ENCODE results near the gene FAM78B.

FAM78B gene

DNA sequence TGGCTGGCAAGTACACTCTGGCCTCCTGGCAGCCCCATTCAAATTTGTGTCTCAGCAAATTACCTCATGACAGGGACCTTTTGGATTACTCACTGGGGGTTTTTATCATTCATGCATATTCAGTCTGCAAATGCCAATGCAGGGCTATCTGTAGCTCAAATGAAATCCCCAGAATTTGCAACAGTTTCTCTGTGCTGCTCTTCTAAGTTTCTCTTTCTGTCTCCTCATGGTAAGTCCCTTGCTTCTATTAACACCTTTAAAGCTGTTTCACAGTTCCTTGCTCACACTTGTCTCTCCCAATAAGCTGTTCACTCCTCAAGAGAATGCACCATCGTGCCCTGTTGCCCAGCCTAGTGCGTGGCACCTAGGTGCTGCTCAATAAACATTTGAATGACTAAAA lies 3.3 kb upstream of the FAM78B start:
- no peak overlapping the region for H3K27ac ChIP-seq
- no peak overlapping the region for H3K9ac ChIP-seq (ENCODE audit: insufficient read length)
- no peak overlapping the region for H3K4me3 ChIP-seq
- no peak for TF ChIP-seq EZH2 (IDR thresholded peaks at IDR 0.05)
- TF ChIP-seq FOXP2 (optimal IDR thresholded peaks at IDR 0.05; ENCODE audit: control extremely low read depth, extremely low read length, insufficient read depth), result no peak
- TF ChIP-seq POLR2AphosphoS5 (IDR thresholded peaks at IDR 0.05; ENCODE audit: borderline replicate concordance, low read depth, low read length), result no peak
- H3K9me3 ChIP-seq (ENCODE audit: low read depth, low read length), result no peaks in the 10 kb centered on the region
- H3K36me3 ChIP-seq (ENCODE audit: insufficient read depth, low read length), result no peaks in the 10 kb centered on the region
- DNase-seq (ENCODE audit: low read depth, low spot score), result no peak

DNA sequence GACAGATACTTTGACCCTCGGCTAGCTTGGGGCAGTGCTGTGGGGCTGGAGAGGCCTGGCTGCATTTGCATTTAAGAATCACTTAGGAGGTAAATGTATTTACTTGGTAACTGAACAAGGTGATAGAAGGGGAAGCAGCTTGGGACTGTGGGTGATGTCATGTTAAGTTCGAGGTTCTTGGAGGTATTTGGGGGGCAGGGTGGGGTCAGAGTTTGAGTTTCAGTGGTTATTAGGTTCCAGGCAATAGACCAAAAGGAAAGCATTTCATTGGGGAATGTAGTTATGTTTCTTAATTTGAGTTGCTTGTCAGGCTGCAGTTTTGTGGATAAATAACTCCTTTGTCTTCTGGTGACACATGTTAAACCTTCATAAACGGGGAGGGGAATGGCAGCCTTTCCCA lies 2.4 kb upstream of the FAM78B start:
- no peaks in the 10 kb centered on the region for H3K36me3 ChIP-seq (ENCODE audit: insufficient read depth, low read length)
- H3K9ac ChIP-seq (ENCODE audit: insufficient read length), result no peak overlapping the region
- no peak overlapping the region for H3K4me3 ChIP-seq
- no peak for DNase-seq (ENCODE audit: low read depth, low spot score)
- H3K9me3 ChIP-seq (ENCODE audit: low read depth, low read length), result no peaks in the 10 kb centered on the region
- H3K27ac ChIP-seq, result no peak overlapping the region
- TF ChIP-seq POLR2AphosphoS5 (IDR thresholded peaks at IDR 0.05; ENCODE audit: borderline replicate concordance, low read depth, low read length) (no peak), FOXP2 (optimal IDR thresholded peaks at IDR 0.05; ENCODE audit: control extremely low read depth, extremely low read length, insufficient read depth) (no peak), EZH2 (IDR thresholded peaks at IDR 0.05) (no peak)

DNA sequence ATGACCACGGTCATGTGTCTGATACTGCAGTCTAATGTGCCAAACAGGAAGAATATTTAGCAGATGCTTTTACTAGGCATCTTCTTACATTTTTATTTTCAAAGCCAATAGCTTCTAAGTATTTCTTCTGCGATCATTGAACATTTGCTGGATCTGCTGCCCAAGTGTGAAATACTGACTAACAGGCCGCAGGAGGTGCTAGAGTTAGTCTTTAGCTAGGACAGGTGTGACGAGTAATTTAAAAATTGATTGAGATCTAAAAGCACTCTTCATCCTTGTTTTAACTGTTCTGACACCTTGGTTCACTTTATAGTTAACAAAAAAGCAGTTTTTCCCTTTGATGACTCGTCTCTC lies 748 bp upstream of the FAM78B start:
- peak overlapping the region; percentile 77 for H3K4me3 ChIP-seq
- no peak overlapping the region for H3K27ac ChIP-seq
- H3K9me3 ChIP-seq (ENCODE audit: low read depth, low read length), result no peaks in the 10 kb centered on the region
- H3K9ac ChIP-seq (ENCODE audit: insufficient read length), result no peak overlapping the region
- TF ChIP-seq POLR2AphosphoS5 (IDR thresholded peaks at IDR 0.05; ENCODE audit: borderline replicate concordance, low read depth, low read length) (no peak), FOXP2 (optimal IDR thresholded peaks at IDR 0.05; ENCODE audit: control extremely low read depth, extremely low read length, insufficient read depth) (no peak), EZH2 (IDR thresholded peaks at IDR 0.05) (no peak)
- H3K36me3 ChIP-seq (ENCODE audit: insufficient read depth, low read length), result no peaks in the 10 kb centered on the region
- DNase-seq (ENCODE audit: low read depth, low spot score), result no peak

DNA sequence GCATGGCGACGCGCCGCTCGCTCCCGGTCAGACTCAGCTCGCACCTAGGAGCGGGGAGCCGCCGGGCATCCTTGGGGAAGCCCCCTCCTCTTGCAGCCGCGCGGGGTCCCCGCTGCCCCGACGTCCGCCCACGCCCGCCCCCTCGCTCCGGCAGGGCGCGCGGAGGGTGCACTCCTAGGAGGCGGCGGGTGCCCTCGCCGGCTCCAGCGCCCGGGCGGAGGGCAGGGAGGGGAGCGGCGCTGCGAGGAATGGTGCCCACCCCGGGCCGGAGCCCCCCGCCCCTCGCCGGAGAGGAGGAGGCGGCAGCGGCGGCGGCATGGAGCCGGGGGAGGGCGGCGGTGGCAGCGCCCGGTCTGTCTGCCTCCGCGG lies 488 bp downstream of the FAM78B start:
- DNase-seq (ENCODE audit: low read depth, low spot score), result no peak
- no peaks in the 10 kb centered on the region for H3K9me3 ChIP-seq (ENCODE audit: low read depth, low read length)
- H3K36me3 ChIP-seq (ENCODE audit: insufficient read depth, low read length), result no peaks in the 10 kb centered on the region
- H3K4me3 ChIP-seq, result peak overlapping the region; percentile 77
- no peak for TF ChIP-seq EZH2 (IDR thresholded peaks at IDR 0.05)
- no peak for TF ChIP-seq POLR2AphosphoS5 (IDR thresholded peaks at IDR 0.05; ENCODE audit: borderline replicate concordance, low read depth, low read length)
- no peak for TF ChIP-seq FOXP2 (optimal IDR thresholded peaks at IDR 0.05; ENCODE audit: control extremely low read depth, extremely low read length, insufficient read depth)
- H3K27ac ChIP-seq, result no peak overlapping the region
- H3K9ac ChIP-seq (ENCODE audit: insufficient read length), result no peak overlapping the region

DNA sequence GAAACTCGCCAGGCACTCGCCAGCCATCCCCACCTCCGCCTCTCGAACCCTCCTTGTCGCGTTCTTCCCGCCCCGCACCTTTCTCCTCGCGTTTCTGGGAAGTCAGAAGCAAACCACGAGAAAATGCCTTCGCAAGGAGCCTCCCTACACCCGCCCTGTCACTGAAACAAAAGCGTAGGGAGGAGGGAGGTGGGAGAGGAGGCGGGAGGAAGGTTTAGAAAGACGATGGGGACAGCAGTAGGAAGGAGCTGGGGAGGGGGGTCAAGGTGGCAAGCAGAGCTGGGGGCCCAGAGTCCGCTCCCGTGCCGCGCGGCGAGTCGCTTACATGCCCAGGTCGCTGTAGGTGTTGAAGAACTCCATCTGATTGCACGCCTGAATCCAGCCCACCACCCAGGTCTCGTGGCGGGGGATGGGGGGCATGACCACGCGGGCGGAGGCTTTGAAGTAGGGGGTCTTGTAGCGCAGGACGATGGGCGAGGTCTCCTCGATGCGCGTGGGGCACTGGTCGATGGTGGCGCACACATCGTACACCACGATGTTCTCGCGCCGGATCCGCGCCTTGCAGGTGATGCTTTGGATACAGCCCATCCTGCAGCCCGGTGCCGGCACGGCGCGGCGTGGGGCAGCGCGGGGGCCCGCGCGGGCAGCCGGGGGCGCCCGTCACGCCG lies 1.0 kb downstream of the FAM78B start:
- H3K4me3 ChIP-seq, result peak overlapping the region; percentile 77
- H3K9me3 ChIP-seq (ENCODE audit: low read depth, low read length), result no peaks in the 10 kb centered on the region
- no peak overlapping the region for H3K27ac ChIP-seq
- TF ChIP-seq EZH2 (IDR thresholded peaks at IDR 0.05) (no peak), POLR2AphosphoS5 (IDR thresholded peaks at IDR 0.05; ENCODE audit: borderline replicate concordance, low read depth, low read length) (no peak), FOXP2 (optimal IDR thresholded peaks at IDR 0.05; ENCODE audit: control extremely low read depth, extremely low read length, insufficient read depth) (no peak)
- no peak for DNase-seq (ENCODE audit: low read depth, low spot score)
- no peaks in the 10 kb centered on the region for H3K36me3 ChIP-seq (ENCODE audit: insufficient read depth, low read length)
- H3K9ac ChIP-seq (ENCODE audit: insufficient read length), result no peak overlapping the region

DNA sequence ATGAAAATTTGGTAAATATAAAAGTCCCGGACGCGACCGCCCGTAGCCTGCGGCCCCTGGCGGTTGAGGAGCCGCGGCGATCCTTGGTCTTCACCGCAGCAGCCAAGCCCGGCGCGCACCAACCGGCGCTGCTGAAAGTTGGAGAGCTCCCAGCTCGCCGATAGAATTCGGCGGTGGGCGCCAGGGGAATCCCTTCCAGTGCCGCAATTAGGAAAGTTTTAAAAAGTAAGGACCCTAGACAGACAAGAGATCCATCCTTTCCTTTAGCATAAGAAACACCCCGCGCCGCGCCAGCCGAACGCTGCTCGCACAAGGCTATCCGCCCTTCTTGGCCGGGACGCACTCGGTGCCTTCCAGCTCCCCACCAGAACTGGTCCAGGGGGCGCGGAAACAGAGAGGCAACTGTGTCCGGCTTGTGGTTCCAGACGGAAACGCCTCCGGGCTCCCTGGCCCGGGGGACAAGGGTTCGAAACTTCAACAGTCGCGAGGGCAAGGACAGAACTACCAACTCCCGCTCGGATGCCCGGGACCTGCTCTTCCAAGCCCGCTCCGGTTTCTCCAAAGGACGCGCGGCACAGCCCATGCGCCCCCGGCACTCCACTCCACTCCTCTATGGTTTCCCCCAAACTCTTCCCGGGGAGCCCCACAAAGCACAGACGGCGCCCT lies 1.7 kb downstream of the FAM78B start:
- Histone ChIP-seq H3K9ac (ENCODE audit: insufficient read length) (no peak overlapping the region), H3K4me3 (peak overlapping the region; percentile 12; the same call in 1 of the 2 replicates)

DNA sequence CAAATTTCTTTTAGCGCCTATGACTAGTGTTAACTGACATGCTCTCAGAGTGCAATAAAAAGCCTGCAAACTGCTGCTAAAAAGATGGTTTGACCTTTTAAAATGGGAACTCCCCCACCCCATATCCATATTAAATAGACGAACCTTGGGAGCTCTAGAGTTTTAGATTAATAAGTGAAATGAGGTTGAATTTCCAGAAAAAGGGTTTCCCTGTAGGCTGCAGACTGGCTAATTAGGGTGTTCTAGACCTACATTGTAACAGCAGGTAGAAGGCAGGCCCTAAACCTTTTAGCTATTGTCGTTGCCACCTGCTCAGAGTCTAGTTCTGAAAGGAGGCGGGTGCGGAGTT lies 2.2 kb downstream of the FAM78B start:
- no peak for DNase-seq (ENCODE audit: low read depth, low spot score)
- Histone ChIP-seq H3K36me3 (ENCODE audit: insufficient read depth, low read length) (no peaks in the 10 kb centered on the region), H3K27ac (no peak overlapping the region), H3K9ac (ENCODE audit: insufficient read length) (no peak overlapping the region), H3K9me3 (ENCODE audit: low read depth, low read length) (no peaks in the 10 kb centered on the region), H3K4me3 (no peak overlapping the region)
- TF ChIP-seq EZH2 (IDR thresholded peaks at IDR 0.05) (no peak), POLR2AphosphoS5 (IDR thresholded peaks at IDR 0.05; ENCODE audit: borderline replicate concordance, low read depth, low read length) (no peak), FOXP2 (optimal IDR thresholded peaks at IDR 0.05; ENCODE audit: control extremely low read depth, extremely low read length, insufficient read depth) (no peak)

More for the DNA sequence above, 1.7 kb downstream of the FAM78B start:
- Histone ChIP-seq H3K36me3 (ENCODE audit: insufficient read depth, low read length) (no peaks in the 10 kb centered on the region), H3K9me3 (ENCODE audit: low read depth, low read length) (no peaks in the 10 kb centered on the region), H3K27ac (no peak overlapping the region)
- no peak for DNase-seq (ENCODE audit: low read depth, low spot score)
- no peak for TF ChIP-seq EZH2 (IDR thresholded peaks at IDR 0.05)
- TF ChIP-seq FOXP2 (optimal IDR thresholded peaks at IDR 0.05; ENCODE audit: control extremely low read depth, extremely low read length, insufficient read depth), result no peak
- no peak for TF ChIP-seq POLR2AphosphoS5 (IDR thresholded peaks at IDR 0.05; ENCODE audit: borderline replicate concordance, low read depth, low read length)

DNA sequence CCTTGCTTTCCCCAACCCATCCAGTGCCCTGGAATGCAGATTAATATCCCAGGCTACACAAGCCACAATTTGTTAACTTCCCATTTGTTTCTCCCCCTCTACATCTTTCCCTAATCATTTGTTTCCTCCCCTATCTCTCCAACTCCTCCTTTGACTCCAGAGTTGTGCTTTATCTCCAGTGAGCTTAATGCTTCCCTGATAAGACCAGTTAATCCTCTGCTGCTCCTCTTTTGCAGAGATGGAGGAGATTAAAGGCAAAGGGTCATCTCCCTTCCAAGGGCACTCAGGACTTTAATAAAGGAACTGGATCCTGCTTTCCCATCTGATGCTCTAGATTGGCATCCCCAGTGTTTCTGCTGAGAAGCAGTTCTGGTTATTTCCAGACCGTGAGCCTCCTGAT lies 7.1 kb downstream of the FAM78B start:
- TF ChIP-seq POLR2AphosphoS5 (IDR thresholded peaks at IDR 0.05; ENCODE audit: borderline replicate concordance, low read depth, low read length) (no peak), EZH2 (IDR thresholded peaks at IDR 0.05) (no peak), FOXP2 (optimal IDR thresholded peaks at IDR 0.05; ENCODE audit: control extremely low read depth, extremely low read length, insufficient read depth) (no peak)
- Histone ChIP-seq H3K9ac (ENCODE audit: insufficient read length) (no peak overlapping the region), H3K36me3 (ENCODE audit: insufficient read depth, low read length) (no peaks in the 10 kb centered on the region), H3K9me3 (ENCODE audit: low read depth, low read length) (no peaks in the 10 kb centered on the region), H3K27ac (no peak overlapping the region), H3K4me3 (no peak overlapping the region)
- no peak for DNase-seq (ENCODE audit: low read depth, low spot score)
